ENCODE results near the gene ISG20L2. TPM values are rescaled to one million over a fixed set of nuclear protein-coding genes. Genes with fewer than 3 reads are reported as not detected.
"Not testable (repeated sequence)": the region's sequence is repeated elsewhere in the genome, so short reads cannot be mapped to it uniquely, and the experiment has no call there.

Gene ISG20L2
- total RNA-seq, 2 donors from 2014 or later = 41.4 to 54.2 TPM

DNA sequence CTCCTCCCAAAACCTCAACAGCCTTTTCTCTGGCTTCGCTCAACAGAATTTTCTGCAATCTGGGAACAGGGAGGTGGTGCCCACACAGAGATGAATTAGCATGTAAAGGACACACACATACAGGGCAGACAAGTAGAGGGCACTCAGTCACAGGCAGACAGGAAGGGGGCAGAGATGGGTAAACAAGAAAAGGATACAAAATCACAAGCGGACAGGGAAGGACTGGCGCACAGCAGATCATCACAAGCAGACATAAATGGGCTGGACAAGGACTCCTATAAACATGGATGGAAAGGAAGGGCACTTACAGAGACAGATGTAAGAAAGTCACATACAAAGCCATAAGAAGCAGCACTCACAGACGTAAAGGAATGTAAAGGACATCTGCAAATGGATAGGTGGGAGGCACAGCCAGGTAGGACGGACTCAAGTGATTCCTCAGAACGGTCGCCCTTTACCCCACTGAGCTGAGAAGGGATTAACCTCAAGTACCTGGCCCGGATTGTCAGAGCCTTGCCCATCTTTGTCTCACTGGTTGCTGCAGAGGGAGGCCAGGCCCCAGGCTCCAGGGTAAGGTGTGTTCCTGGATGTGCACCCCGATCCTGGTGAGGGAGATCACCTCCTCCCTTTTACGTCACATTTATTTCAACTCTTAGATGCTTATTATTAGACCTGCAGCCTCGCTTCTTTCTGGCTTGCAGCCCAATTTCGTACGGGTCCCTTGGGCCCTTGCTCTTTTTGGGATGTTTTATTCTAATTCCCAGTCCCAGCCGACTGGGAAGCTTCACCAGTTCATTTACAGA is 37.9 kb upstream of the ISG20L2 start:
- no peak overlapping the region for H3K27ac Mint-ChIP-seq
- DNase-seq (no peak), ATAC-seq (no peak)
- H3K27me3 Mint-ChIP-seq = no peaks in the 10 kb centered on the region
- H3K4me1 Mint-ChIP-seq = peaks cover 29% of the 10 kb centered on the region
- H3K9me3 ChIP-seq (ENCODE audit: control insufficient read depth, low read length, poor library complexity, severe bottlenecking) = no peaks in the 10 kb centered on the region
- H3K36me3 Mint-ChIP-seq (ENCODE audit: low read depth) = peaks cover 8% of the 10 kb centered on the region
- H3K4me3 Mint-ChIP-seq = no peak overlapping the region

DNA sequence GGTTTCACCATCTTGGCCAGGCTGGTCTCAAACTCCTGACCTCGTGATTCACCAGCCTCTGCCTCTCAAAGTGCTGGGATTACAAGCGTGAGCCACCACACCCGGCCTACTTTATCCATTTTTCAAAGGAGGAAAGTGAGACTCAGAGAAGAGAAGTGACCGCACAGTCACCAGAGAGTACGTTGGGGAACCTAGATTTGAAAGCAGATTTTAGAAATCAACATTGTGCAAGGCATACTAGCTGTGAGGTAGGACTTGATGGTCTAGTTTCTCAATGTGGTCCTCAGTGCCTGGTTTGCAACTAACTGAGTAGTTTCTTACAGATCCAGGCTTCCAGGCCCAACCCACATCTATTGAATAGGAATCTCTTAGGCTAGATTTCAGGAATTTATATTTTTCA is 37.1 kb upstream of the ISG20L2 start:
- no peaks in the 10 kb centered on the region for H3K9me3 ChIP-seq (ENCODE audit: control insufficient read depth, low read length, poor library complexity, severe bottlenecking)
- Mint-ChIP-seq H3K36me3 (ENCODE audit: low read depth) (peaks cover under 1% of the 10 kb centered on the region), H3K27ac (no peak overlapping the region), H3K4me3 (no peak overlapping the region), H3K27me3 (no peaks in the 10 kb centered on the region), H3K4me1 (peaks cover 22% of the 10 kb centered on the region)
- ATAC-seq (no peak), DNase-seq (no peak)

- not testable (repeated sequence) for H3K36me3 Mint-ChIP-seq (ENCODE audit: low read depth); H3K9me3 ChIP-seq (ENCODE audit: control insufficient read depth, low read length, poor library complexity, severe bottlenecking); DNase-seq; ATAC-seq; H3K27me3 Mint-ChIP-seq; H3K4me3 Mint-ChIP-seq; H3K27ac Mint-ChIP-seq
- peaks cover 20% of the 10 kb centered on the region for H3K4me1 Mint-ChIP-seq
These were observed 36.6 kb upstream of the ISG20L2 start for GRCh38 chr1:156765136-156765535.

GRCh38 chr1:156760796-156761104 is 32.2 kb upstream of the ISG20L2 start:
- Mint-ChIP-seq H3K27me3 (no peaks in the 10 kb centered on the region), H3K4me3 (no peak overlapping the region)

GRCh38 chr1:156760092-156760795 is 31.7 kb upstream of the ISG20L2 start:
- no peaks in the 10 kb centered on the region for H3K9me3 ChIP-seq (ENCODE audit: control insufficient read depth, low read length, poor library complexity, severe bottlenecking)
- Mint-ChIP-seq H3K4me1 (peaks cover 3% of the 10 kb centered on the region), H3K27me3 (no peaks in the 10 kb centered on the region), H3K4me3 (no peak overlapping the region), H3K36me3 (ENCODE audit: low read depth) (no peaks in the 10 kb centered on the region), H3K27ac (no peak overlapping the region)
- no peak for DNase-seq
- no peak for ATAC-seq

More at GRCh38 chr1:156760796-156761104, 32.2 kb upstream of the ISG20L2 start:
- no peak for ATAC-seq
- H3K9me3 ChIP-seq (ENCODE audit: control insufficient read depth, low read length, poor library complexity, severe bottlenecking) = no peaks in the 10 kb centered on the region
- H3K4me1 Mint-ChIP-seq = peaks cover 3% of the 10 kb centered on the region
- no peak overlapping the region for H3K27ac Mint-ChIP-seq
- H3K36me3 Mint-ChIP-seq (ENCODE audit: low read depth) = no peaks in the 10 kb centered on the region
- no peak for DNase-seq

DNA sequence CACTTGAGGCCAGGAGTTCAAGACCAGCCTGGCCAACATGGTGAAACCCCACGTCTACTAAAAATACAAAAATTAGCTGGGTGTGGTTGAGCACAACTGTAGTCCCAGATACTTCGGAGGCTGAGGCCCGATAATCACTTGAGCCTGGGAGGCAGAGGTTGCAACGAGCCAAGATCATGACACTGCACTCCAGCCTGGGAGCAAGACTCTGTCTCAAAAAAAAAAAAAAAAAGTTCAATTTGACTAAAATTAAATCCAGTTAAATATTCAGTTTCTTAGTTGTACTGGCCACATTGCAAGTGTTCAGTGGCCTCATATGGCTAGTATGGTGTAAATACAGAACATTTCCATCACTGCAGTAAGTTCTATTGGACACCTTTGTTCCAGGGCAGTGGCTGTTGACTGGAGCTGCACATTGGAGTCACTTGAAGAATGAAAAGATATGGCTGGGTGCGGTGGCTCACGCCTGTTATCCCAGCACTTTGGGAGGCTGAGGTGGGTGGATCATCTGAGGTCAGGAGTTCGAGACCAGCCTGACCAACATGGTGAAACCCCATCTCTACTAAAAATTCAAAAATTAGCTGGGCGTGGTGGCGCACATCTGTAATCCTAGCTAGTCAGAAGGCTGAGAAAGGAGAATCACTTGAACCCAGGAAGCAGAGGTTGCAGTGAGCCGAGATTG is 29.1 kb upstream of the ISG20L2 start:
- not testable (repeated sequence) for H3K4me3 Mint-ChIP-seq; H3K36me3 Mint-ChIP-seq (ENCODE audit: low read depth); H3K27me3 Mint-ChIP-seq; H3K27ac Mint-ChIP-seq; DNase-seq; H3K9me3 ChIP-seq (ENCODE audit: control insufficient read depth, low read length, poor library complexity, severe bottlenecking); H3K4me1 Mint-ChIP-seq; ATAC-seq

DNA sequence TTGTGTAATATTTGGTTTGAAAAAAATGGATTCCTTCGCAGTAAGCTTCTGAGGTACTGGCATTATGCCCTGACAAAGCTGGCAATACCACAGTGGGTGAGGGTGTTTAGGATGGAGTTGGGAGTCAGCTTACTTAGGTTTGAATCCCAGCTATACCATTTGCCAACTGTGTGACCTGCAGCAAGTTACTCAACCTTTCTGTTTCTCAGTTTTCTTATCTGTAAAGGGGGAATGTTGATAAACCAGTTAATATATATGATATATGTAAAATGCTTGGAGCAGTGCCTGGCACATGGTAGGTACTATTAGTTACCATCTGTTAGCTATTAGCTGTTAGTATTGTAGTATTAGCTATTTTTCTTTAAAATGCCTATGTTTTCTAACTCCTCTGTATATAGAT is 27.8 kb upstream of the ISG20L2 start:
- Mint-ChIP-seq H3K4me1 (peaks cover 6% of the 10 kb centered on the region), H3K27me3 (no peaks in the 10 kb centered on the region), H3K27ac (no peak overlapping the region), H3K4me3 (no peak overlapping the region), H3K36me3 (ENCODE audit: low read depth) (peaks cover 2% of the 10 kb centered on the region)
- ATAC-seq = no peak
- DNase-seq = no peak
- no peaks in the 10 kb centered on the region for H3K9me3 ChIP-seq (ENCODE audit: control insufficient read depth, low read length, poor library complexity, severe bottlenecking)

DNA sequence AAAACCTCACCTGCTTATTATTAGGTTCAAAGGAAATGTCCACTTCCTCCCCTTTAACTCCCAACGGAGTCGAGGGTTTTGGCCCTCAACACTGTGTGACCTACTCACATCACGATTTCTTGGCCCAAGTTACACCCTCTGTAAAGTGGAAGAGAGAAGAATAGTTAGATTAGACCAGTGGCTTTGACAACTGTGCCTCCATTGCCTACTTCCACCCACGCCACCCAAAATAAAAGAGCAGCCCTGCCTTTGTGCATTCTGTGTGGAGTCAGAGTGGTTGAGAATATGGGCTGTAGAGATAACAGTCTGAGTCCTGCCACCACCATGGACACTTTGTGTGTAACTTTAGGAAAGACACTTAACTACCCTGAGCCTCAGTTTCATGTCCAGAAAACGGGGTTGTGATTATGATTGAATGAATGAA is 27.0 kb upstream of the ISG20L2 start:
- Mint-ChIP-seq H3K36me3 (ENCODE audit: low read depth) (peaks cover 2% of the 10 kb centered on the region), H3K27me3 (no peaks in the 10 kb centered on the region), H3K27ac (no peak overlapping the region), H3K4me3 (no peak overlapping the region), H3K4me1 (peaks cover 6% of the 10 kb centered on the region)
- DNase-seq (no peak), ATAC-seq (no peak)
- H3K9me3 ChIP-seq (ENCODE audit: control insufficient read depth, low read length, poor library complexity, severe bottlenecking) = no peaks in the 10 kb centered on the region

DNA sequence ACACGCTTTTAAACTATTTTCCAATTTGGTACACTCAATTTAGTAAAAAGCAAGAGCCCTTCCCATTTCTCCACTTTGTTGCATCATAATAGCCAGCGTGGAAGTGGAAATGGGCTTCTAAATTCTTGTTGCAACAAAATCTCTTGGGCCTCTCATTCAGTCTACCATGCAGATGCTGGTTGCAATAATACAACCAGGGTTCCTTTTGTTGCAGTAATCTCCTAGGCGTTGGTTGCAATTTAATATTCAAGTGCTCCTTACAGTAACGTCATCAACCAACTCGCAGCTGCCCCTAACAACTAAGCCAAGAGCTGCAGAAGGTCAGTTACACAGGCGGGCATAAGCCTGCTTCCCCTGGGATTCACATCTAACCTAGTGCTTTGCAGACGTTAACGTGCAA is 25.7 kb upstream of the ISG20L2 start:
- DNase-seq (no peak), ATAC-seq (no peak)
- H3K9me3 ChIP-seq (ENCODE audit: control insufficient read depth, low read length, poor library complexity, severe bottlenecking) = no peaks in the 10 kb centered on the region
- Mint-ChIP-seq H3K4me1 (peaks cover 17% of the 10 kb centered on the region), H3K36me3 (ENCODE audit: low read depth) (peaks cover 2% of the 10 kb centered on the region), H3K27me3 (no peaks in the 10 kb centered on the region), H3K27ac (no peak overlapping the region), H3K4me3 (no peak overlapping the region)

GRCh38 chr1:156752843-156753482 is 24.4 kb upstream of the ISG20L2 start:
- ATAC-seq = no peak
- H3K4me1 Mint-ChIP-seq = peaks cover 26% of the 10 kb centered on the region

GRCh38 chr1:156751757-156752481 is 23.4 kb upstream of the ISG20L2 start:
- Mint-ChIP-seq H3K4me3 (peak overlapping the region; percentile 94), H3K27ac (peak overlapping the region; percentile 74), H3K36me3 (ENCODE audit: low read depth) (peaks cover 2% of the 10 kb centered on the region), H3K27me3 (no peaks in the 10 kb centered on the region), H3K4me1 (peaks cover 33% of the 10 kb centered on the region)
- no peaks in the 10 kb centered on the region for H3K9me3 ChIP-seq (ENCODE audit: control insufficient read depth, low read length, poor library complexity, severe bottlenecking)
- ATAC-seq (peak; percentile 88), DNase-seq (peak; percentile 90 to 97 (median 96))

More at GRCh38 chr1:156752843-156753482, 24.4 kb upstream of the ISG20L2 start:
- Mint-ChIP-seq H3K36me3 (ENCODE audit: low read depth) (peaks cover 2% of the 10 kb centered on the region), H3K4me3 (peak overlapping the region; percentile 94), H3K27ac (peak overlapping the region; percentile 74), H3K27me3 (no peaks in the 10 kb centered on the region)
- H3K9me3 ChIP-seq (ENCODE audit: control insufficient read depth, low read length, poor library complexity, severe bottlenecking) = no peaks in the 10 kb centered on the region
- DNase-seq = no peak

GRCh38 chr1:156751451-156751756 is 22.8 kb upstream of the ISG20L2 start, which contains the start of gene HDGF:
HDGF (minus strand) TSS chr1:156751675; CDS start chr1:156751429, 246 bp downstream.
- H3K27ac Mint-ChIP-seq = peak within 1 kb of the TSS; percentile 99
- H3K4me3 Mint-ChIP-seq = peak within 1 kb of the TSS; percentile 94
- DNase-seq (no peak), ATAC-seq (no peak)
- no peaks in the 10 kb centered on the region for H3K27me3 Mint-ChIP-seq
- peaks cover 2% of the 10 kb centered on the region for H3K36me3 Mint-ChIP-seq (ENCODE audit: low read depth)
- H3K9me3 ChIP-seq (ENCODE audit: control insufficient read depth, low read length, poor library complexity, severe bottlenecking) = no peaks in the 10 kb centered on the region
- peaks cover 36% of the 10 kb centered on the region for H3K4me1 Mint-ChIP-seq

All from T-helper 17 cell (primary cell).